Fibroblast of the aortic adventitia (primary cell): ENCODE data around the gene PFN3. TPM values are rescaled to one million over a fixed set of nuclear protein-coding genes. Genes with fewer than 3 reads are reported as not detected.
A peak's percentile ranks its signal among the peaks of the same experiment; 100 is the strongest.

Experiments
- DNase-seq: peaks from one replicate; pipeline ENCODE4 v3.0.0-alpha.2; 2010; ENCODE audit warnings: low read depth
- H3K4me3 ChIP-seq: 2 replicates; pipeline ENCODE4 v1.5.1; 2011; ENCODE audit warnings: low read depth, mild to moderate bottlenecking, control low read depth, low read length, moderate library complexity
- total RNA-seq: library from RNA; depleted of rRNA; stranded (reverse); fragments of >200 nt; gene quantifications from 2 replicates; pipeline ENCODE4 v1.2.3, GENCODE V29; 2012; ENCODE audit warnings: low replicate concordance
- TF ChIP-seq, protein P1 (sequence below): IDR thresholded peaks from 2 replicates; pipeline ENCODE4 v1.5.1; 2011; ENCODE audit warnings: mild to moderate bottlenecking, low read length, control low read depth, inconsistent platforms; ENCODE audit not compliant: insufficient read depth

Gene PFN3
- total RNA-seq, 1 donor, result not detected

DNA sequence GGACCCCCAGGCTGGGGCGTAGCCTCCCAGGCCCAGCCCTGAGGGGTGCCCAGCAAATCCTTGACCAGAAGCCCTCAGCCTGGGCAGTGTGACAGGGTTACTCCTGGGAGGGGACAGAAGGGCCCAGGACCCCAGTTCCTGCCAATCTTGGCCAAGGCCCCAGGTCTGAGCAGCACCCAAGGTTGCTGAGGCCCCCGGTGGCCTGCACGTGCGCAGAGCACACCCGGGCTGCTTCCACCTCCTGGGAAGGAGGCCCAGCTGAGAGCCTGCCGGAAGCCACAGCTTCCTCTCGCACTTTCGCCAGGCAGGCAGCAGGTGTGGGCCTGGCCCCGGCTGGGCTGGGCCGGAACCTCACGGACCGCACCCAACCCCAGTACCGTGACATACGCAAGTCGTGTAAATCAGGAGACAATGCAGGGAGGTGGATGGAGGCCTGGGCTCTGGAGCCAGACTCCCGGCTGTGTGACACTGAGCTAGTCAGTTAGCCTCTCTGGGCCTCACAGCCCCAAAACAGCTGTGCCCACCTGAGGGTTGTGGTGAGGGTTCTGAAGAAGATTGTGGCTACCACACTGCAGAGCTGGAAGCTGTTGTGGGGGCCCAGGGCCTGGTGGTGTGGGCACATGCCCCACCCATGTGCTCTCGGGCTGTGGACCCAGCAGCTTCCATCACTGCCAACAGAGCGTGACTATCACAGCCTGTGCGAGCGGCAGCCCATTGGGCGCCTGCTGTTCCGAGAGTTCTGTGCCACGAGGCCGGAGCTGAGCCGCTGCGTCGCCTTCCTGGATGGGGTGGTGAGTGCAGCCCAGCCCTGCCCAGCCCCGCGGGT lies 31.1 kb upstream of the PFN3 start:
- DNase-seq, result no peak
- TF ChIP-seq, protein P1, sequence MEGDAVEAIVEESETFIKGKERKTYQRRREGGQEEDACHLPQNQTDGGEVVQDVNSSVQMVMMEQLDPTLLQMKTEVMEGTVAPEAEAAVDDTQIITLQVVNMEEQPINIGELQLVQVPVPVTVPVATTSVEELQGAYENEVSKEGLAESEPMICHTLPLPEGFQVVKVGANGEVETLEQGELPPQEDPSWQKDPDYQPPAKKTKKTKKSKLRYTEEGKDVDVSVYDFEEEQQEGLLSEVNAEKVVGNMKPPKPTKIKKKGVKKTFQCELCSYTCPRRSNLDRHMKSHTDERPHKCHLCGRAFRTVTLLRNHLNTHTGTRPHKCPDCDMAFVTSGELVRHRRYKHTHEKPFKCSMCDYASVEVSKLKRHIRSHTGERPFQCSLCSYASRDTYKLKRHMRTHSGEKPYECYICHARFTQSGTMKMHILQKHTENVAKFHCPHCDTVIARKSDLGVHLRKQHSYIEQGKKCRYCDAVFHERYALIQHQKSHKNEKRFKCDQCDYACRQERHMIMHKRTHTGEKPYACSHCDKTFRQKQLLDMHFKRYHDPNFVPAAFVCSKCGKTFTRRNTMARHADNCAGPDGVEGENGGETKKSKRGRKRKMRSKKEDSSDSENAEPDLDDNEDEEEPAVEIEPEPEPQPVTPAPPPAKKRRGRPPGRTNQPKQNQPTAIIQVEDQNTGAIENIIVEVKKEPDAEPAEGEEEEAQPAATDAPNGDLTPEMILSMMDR, result no peak
- no peak overlapping the region for H3K4me3 ChIP-seq

DNA sequence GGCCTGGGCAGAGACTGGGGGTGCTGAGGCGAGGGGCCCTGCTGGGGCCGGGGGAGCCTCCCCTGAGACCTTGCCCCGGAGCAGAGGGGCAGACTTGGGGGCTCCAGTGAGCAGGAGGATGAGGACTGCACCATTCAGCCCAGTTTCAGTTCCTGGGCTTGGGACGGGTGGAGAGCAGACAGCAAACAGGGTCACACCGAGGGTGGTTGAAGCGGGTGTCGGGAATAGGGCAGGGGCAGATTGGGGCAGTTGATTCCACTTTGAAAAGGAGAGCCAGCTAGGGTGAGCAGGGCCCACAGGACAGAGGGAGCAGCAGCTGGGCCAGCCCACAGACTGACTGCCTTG lies 30.5 kb upstream of the PFN3 start:
- DNase-seq, result no peak
- TF ChIP-seq, protein P1, result no peak
- H3K4me3 ChIP-seq, result no peak overlapping the region

DNA sequence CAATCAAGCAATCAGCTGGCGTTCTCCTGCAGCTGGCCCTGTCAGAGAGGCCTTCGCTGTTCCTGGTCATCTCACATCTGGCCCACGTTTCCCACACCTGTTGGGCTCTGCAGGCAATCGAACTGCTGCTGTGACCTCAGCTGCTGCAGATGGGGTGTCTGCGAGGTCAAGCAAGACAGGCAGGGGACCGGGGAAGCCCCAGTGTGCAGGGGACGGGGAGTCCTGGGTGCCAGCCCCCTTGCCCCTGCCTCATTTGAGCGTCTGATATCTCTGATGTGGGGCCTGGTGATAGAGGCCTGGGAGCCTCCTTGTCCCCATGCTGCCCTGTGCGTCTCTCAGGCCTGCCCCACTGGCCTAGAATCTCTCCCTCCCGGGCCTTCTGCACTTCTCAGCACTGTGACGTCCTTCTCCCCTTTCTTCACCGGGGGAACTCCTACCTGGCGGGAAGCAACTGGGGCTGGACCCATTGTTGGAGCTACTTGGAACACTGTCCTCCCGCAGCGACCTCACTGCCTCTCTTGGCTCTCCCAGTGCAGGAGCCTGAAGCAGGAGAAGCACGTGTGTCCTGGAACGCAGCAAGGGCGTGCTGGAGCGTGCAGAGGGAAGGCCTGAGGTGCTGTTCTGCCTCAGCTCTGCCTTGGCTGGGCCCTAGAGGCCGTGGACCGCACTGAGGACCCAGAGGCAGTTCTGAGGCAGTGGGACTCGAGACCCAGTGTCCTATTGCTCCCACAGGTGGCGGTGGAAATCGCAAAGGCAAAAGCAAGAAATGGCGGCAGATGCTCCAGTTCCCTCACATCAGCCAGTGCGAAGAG lies 29.9 kb upstream of the PFN3 start:
- TF ChIP-seq, protein P1, result no peak
- no peak for DNase-seq
- H3K4me3 ChIP-seq, result no peak overlapping the region

DNA sequence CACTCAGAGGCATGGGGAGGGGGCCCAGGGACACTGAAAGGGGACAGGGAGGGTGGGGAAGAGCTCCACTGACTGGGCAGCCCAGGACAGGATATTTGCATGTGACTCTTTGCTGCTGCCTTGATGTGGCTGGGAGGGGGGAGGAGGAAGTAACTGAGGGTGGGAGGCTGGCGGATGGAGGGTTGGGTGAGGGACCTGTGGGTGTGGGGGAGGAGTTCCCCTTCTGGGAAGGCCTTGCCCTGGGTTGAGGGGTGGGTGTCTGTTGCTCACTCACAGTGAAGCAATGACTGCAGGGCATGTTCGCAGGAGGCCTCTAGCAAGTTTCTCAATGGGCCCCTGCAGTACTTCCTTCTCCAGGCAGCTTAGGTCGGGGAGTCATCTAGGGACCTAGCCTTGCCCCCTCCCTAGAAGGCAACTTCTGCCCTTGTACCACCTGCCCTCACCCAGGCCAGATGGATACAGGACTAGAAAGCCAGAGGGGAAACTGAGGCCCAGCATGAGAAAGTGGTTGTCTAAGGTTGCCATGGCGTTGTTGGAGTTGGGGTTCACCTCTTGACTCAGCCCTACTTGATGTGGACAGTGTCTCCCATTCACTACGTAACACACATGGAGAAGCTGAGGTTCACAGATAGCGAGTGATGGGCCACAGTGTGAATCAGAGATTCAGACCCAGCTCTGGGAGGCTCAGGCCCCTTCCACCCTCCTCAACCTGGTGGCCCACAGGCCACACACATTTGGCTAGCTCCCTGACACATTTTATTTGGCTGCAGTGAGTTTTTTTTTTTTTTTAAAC lies 29.0 kb upstream of the PFN3 start:
- H3K4me3 ChIP-seq, result no peak overlapping the region
- no peak for DNase-seq
- TF ChIP-seq, protein P1, result no peak

DNA sequence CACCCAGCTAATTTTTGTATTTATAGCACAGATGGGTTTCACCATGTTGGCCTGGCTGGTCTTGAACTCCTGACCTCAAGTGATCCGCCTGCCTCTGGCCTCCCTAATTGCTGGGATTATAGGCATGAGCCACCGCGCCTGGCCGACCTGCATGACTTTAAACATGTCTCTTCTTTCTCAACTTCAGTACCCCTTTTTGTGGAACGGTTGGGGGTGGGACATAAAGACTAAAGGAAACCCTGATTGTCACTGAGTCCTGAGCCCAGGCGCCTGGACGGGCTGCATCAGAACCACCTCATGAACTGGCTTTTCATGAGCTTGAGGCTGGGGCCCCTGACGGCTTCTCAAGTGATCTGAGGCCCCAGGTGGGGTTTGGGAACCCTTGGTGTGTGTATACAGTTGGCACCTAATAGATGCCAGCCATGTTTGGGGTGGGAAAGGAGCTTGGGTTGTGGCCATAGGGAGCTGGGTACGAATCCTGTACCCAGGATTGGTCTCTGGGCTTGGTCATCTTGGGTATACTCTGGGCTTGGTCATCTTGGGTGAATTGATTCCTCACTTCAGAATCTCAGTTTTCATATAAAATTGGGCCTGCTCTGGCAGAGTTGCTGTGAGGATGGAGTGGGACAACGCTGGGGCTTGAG lies 28.2 kb upstream of the PFN3 start:
- no peak for DNase-seq
- H3K4me3 ChIP-seq, result no peak overlapping the region
- TF ChIP-seq, protein P1, result no peak

DNA sequence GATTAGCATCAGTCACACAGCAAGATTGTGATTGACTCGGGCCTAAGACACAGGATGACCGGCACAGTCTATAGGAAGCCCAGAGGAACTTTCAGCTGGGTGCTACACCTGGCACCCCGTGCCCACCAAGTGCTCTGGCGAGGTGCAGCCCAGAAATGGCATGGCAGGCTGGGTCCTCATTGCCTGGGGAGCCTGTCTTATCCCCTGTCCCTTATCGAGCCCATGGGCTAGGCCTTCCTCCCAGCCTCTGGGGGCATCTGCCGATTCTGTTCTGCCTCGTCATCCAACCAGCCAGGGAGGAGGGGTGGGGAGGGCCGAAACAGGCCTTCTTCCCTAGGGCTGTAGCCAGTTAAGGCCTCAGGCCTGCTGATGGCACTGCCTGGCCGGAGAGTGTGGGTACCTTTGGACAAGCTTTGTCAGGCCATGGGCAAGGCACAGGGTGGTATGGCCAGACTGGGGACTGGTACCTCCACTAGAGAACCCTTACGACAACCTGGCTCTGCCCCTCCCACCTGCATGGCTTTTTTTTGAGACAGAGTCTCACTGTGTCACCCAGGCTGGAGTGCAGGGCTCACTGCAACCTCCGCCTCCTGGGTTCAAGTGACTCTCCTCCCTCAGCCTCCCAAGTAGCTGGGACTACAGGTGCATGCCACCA lies 27.6 kb upstream of the PFN3 start:
- no peak for DNase-seq
- TF ChIP-seq, protein P1, result no peak
- H3K4me3 ChIP-seq, result peak overlapping the region; percentile 81
